ENCODE data around the gene CCBE1. TPM values are rescaled to one million over a fixed set of nuclear protein-coding genes. Genes with fewer than 3 reads are reported as not detected.

CCBE1 gene
- total and polyA plus RNA-seq, 9 of the 15 experiments (the other 6 are each of a cell fraction or from before 2014, with no cell fraction given) = 0.20 TPM; not detected in 8

- no peak for FAIRE-seq
- peaks cover 0 to 8% of the 10 kb centered on the region in 2 experiments; a peak in 4 of 5 replicates for H3K27me3 ChIP-seq (ENCODE audit: control insufficient read depth in 2 of 2, insufficient read depth in 2 of 2, low read length in 2 of 2)
- POLR2A ChIA-PET = no interaction called here
- H3K36me3 ChIP-seq (ENCODE audit: control insufficient read depth, insufficient read depth, low read length) = no peaks in the 10 kb centered on the region
- intact Hi-C loops (cut with micrococcal nuclease) = no loop called here
- BruUV-seq (replicated peaks) = no TSS peak
- no peak for DNase-seq (ENCODE audit: extremely low read depth in 1 of 4, low spot score in 3 of 4)
- WGBS (ENCODE audit: insufficient coverage, low coverage, missing lambda C conversion rate) = 4% methylated on average over 4 of the region's 4 CpGs
- in situ Hi-C loops (cut with MboI) = no loop called here
- no peak overlapping the region for H3K4me2 ChIP-seq (ENCODE audit: insufficient read depth, low read length)
- CTCF ChIA-PET (ENCODE audit: low intra/inter-chr PET ratio) = no interaction called here
- no peaks in the 10 kb centered on the region for H3K9me1 ChIP-seq (ENCODE audit: control insufficient read depth, insufficient read depth, low read length)
- no peaks in the 10 kb centered on the region for H3K4me1 ChIP-seq (replicated peaks in 1 of 2; ENCODE audit: control insufficient read depth in 2 of 2, insufficient read depth in 2 of 2, low read length in 2 of 2)
- TF ChIP-seq KLF16 (IDR thresholded peaks at IDR 0.05) (no peak), NFE2L1 (tag; IDR thresholded peaks at IDR 0.05; ENCODE audit: borderline replicate concordance, low read depth) (peak; percentile 42; the same call in 1 of the 2 replicates), ESRRA (IDR thresholded peaks at IDR 0.05; ENCODE audit: borderline replicate concordance, low read depth) (peak; percentile 48; the same call in 1 of the 2 replicates), NFE2 (IDR thresholded peaks at IDR 0.05; ENCODE audit: low read depth) (peak; percentile 72), ZNF121 (CRISPR knock-in tag; conservative IDR thresholded peaks at IDR 0.05) (no peak), C11orf30 (IDR thresholded peaks at IDR 0.05; ENCODE audit: low read depth) (peak; percentile 62; the same call in 1 of the 2 replicates), MAFG (tag; conservative IDR thresholded peaks at IDR 0.05) (peak; percentile 77), TBP (optimal IDR thresholded peaks at IDR 0.05; ENCODE audit: low read depth, low read length) (no peak), ZSCAN32 (CRISPR knock-in tag; IDR thresholded peaks at IDR 0.05) (no peak), MEIS2 (IDR thresholded peaks at IDR 0.05; ENCODE audit: partially characterized antibody) (no peak), NCOA2 (IDR thresholded peaks at IDR 0.05; ENCODE audit: partially characterized antibody in 2 of 2) (no peak), ZNF24 (IDR thresholded peaks at IDR 0.05) (no peak)
- H3K9ac ChIP-seq (ENCODE audit: insufficient read depth in 1 of 2, low read depth in 2 of 2, low read length in 2 of 2) = no peak overlapping the region
- H2AFZ ChIP-seq (ENCODE audit: low read depth, low read length) = no peak overlapping the region
- no peaks in the 10 kb centered on the region for H4K20me1 ChIP-seq (replicated peaks; ENCODE audit: control insufficient read depth, insufficient read depth, low read length)
- ATAC-seq = no peak
- H3K9me3 ChIP-seq (replicated peaks; ENCODE audit: control insufficient read depth, insufficient read depth, low read depth, low read length) = no peaks in the 10 kb centered on the region
- H3K27ac ChIP-seq (ENCODE audit: extremely low read depth, low read depth, low read length) = no peak overlapping the region
- H3K79me2 ChIP-seq (ENCODE audit: control insufficient read depth, insufficient read depth, low read length) = no peaks in the 10 kb centered on the region
- H3K4me3 ChIP-seq = no peak overlapping the region
Observed at GRCh38 chr18:59388817-59389216, 308.4 kb downstream of the CCBE1 start.
